Measurements from ENCODE around the gene UBASH3B. TPM values are rescaled to one million over a fixed set of nuclear protein-coding genes. Genes with fewer than 3 reads are reported as not detected.

The UBASH3B gene
- total RNA-seq, 4 donors from 2014 or later = 2.7 to 16.4 (median 9.7) TPM

DNA sequence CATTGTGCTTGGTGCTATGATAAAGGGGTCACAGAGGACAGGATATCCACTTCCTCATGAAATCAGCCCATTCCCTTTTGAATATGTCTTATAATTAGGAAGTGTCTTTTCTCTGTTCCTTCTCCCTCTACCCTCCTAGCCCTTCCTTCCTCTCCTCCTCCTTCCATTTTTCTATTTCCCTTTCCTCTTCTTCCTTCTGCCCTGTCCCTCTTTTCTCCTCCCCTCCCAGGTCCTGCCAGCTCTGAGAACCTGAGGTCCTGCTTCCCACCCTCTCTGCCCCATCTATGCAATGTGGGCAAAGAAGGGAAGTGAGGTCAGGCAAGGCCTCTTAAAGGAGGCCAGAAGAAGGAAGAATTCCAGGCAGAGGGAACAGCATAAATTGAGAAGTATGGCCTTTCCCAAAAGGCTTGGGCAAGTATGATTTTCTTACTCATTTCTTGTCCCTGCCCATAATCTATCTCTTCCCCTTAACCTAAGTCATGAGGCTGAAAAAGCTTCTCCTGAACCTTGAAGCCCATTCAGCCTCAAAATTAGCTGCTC is 7.7 kb upstream of the UBASH3B start:
- H3K4me1 ChIP-seq = peaks cover 0 to 5% (median 0%) of the 10 kb centered on the region in 3 donors
- no peak overlapping the region for H3K4me3 ChIP-seq
- H3K9me3 ChIP-seq = no peaks in the 10 kb centered on the region
- H3K27me3 ChIP-seq = peaks cover 0 to 11% (median 0%) of the 10 kb centered on the region in 4 donors
- no peaks in the 10 kb centered on the region for H3K36me3 ChIP-seq
- no peak for DNase-seq
- H3K27ac ChIP-seq = no peak overlapping the region
- TF ChIP-seq CTCF (IDR thresholded peaks at IDR 0.05) (no peak), POLR2A (IDR thresholded peaks at IDR 0.05) (no peak)
- intact Hi-C loops (cut with DNase I) = no loop called here

GRCh38 chr11:122649116-122649515 is 6.4 kb upstream of the UBASH3B start:
- H3K27ac ChIP-seq = no peak overlapping the region
- no peaks in the 10 kb centered on the region for H3K36me3 ChIP-seq
- WGBS, 2 donors = 81 to 85% methylated on average over 3 of the region's 3 CpGs
- TF ChIP-seq CTCF (IDR thresholded peaks at IDR 0.05) (no peak), POLR2A (IDR thresholded peaks at IDR 0.05) (no peak)
- peaks cover 0 to 12% (median under 1%) of the 10 kb centered on the region in 3 donors for H3K4me1 ChIP-seq
- intact Hi-C loops (cut with DNase I) = no loop called here
- H3K4me3 ChIP-seq = no peak overlapping the region
- no peak for DNase-seq
- H3K9me3 ChIP-seq = no peaks in the 10 kb centered on the region
- peaks cover 0 to 24% (median 0%) of the 10 kb centered on the region in 4 donors for H3K27me3 ChIP-seq

DNA sequence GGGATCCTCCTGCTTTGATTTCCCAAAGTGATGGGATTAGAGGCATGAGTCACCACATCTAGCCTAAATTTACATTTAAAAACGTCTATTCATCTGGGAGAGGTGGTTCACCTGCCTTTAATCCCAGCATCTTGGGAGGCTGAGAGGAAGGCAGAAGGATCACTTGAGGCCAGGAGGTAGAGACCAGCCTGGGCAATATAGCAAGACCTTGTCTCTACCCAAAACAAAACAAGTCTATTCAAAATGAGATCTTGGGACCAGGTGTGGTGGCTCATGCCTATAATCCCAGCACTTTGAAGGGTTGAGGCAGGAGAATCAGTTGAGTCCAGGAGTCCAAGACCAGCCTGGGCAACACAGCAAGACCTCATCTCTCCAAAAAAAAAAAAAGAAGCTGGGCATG is 4.9 kb upstream of the UBASH3B start:
- no peaks in the 10 kb centered on the region for H3K9me3 ChIP-seq
- no peak overlapping the region for H3K4me3 ChIP-seq
- intact Hi-C loops (cut with DNase I) = no loop called here
- no peak for TF ChIP-seq CTCF (IDR thresholded peaks at IDR 0.05)
- no peak for TF ChIP-seq POLR2A (IDR thresholded peaks at IDR 0.05)
- H3K27me3 ChIP-seq = peaks cover 0 to 29% (median 0%) of the 10 kb centered on the region in 4 donors
- no peak overlapping the region for H3K27ac ChIP-seq
- H3K4me1 ChIP-seq = peaks cover 0 to 26% (median 11%) of the 10 kb centered on the region in 3 donors
- no peak for DNase-seq
- H3K36me3 ChIP-seq = no peaks in the 10 kb centered on the region
- 0 to 17% methylated on average over 1 of the region's 1 CpG for WGBS, 2 donors

GRCh38 chr11:122652495-122652894 is 3.0 kb upstream of the UBASH3B start:
- WGBS, 2 donors = 77 to 80% methylated on average over 1 to 2 of the region's 2 CpGs
- H3K9me3 ChIP-seq = no peaks in the 10 kb centered on the region
- no peak overlapping the region for H3K4me3 ChIP-seq
- intact Hi-C loops (cut with DNase I) = no loop called here
- TF ChIP-seq CTCF (IDR thresholded peaks at IDR 0.05) (no peak), POLR2A (IDR thresholded peaks at IDR 0.05) (no peak)
- DNase-seq = no peak
- no peaks in the 10 kb centered on the region for H3K36me3 ChIP-seq
- peaks cover 0 to 29% (median 0%) of the 10 kb centered on the region in 4 donors for H3K27me3 ChIP-seq
- H3K4me1 ChIP-seq = peaks cover 4 to 34% (median 21%) of the 10 kb centered on the region in 3 donors
- H3K27ac ChIP-seq = no peak overlapping the region

DNA sequence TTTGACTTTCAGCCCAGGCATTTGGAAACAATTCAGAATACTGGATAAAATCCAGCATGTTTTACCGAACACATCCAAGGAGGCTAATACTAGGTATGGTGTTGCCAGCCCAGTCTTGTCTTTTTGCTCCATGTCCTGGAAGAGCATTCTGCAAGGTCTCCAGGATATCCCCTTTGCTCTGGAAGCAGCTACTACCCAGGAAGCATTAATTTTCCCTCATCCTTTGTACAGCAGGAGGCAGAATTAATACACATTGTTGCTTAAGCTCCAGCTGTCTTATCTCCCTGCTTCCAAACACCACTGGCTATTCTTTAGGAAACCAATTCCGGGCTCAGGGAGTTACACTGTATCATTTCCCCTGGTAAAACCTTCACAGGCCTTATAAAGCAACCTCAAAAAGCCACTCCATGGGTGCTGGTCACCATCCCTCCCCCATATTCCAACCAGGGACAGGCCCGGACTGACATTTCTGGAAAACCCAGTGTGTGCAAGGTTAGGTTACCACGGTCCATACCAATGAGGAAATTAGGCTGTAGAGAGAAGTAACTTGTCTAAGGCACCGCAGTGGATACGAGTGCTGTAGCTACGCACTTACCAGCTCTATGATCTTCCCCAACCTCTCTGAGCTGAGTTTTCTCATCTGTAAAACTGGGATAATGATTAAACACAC is 1.5 kb upstream of the UBASH3B start:
- no peak for DNase-seq
- WGBS, 2 donors = 56 to 59% methylated on average over 6 to 7 of the region's 7 CpGs
- TF ChIP-seq POLR2A (IDR thresholded peaks at IDR 0.05) (no peak), CTCF (IDR thresholded peaks at IDR 0.05) (no peak)
- no peak overlapping the region for H3K27ac ChIP-seq
- H3K36me3 ChIP-seq = no peaks in the 10 kb centered on the region
- no peak overlapping the region for H3K4me3 ChIP-seq
- peaks cover 0 to 29% (median 0%) of the 10 kb centered on the region in 4 donors for H3K27me3 ChIP-seq
- H3K9me3 ChIP-seq = no peaks in the 10 kb centered on the region
- intact Hi-C loops (cut with DNase I) = no loop called here
- peaks cover 4 to 34% (median 21%) of the 10 kb centered on the region in 3 donors for H3K4me1 ChIP-seq
